GM12872 (cell line): ENCODE measurements around the gene PKIG.

Experiments used
- CTCF ChIP-seq: IDR thresholded peaks from 3 replicates; pipeline ENCODE4 v1.5.1; 2011; ENCODE audit warnings: low read depth, mild to moderate bottlenecking, low read length, moderate library complexity; ENCODE audit not compliant: insufficient read depth

The PKIG gene

GRCh38 chr20:44582311-44583025 lies at the start of gene PKIG:
Gene PKIG (plus strand): TSS chr20:44582579. CDS start chr20:44614557, 31,978 bp downstream.
- TF ChIP-seq CTCF: no peak

- no peak for TF ChIP-seq CTCF
Observed at GRCh38 chr20:44532981-44533331, 49.4 kb upstream of the PKIG start.

GRCh38 chr20:44533928-44534327 lies 48.5 kb upstream of the PKIG start:
- no peak for TF ChIP-seq CTCF

DNA sequence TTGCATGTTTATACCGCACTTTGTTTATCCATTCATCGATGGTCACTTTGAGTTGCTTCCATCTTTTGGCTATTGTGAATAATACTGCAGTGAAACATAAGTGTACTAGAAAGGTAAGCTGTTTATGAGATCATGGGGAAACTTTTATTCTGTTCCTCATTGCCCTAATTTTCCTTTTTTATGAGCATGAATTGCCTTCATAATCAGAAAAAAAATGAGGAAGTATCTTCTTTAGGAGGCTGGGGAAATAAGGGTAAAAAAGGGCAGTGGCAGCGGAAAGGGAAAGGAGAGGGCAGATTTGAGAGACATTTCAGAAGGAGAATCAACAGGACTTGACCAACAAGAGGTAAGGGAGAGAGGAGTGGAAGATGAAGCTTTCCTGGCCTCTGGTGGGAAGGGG lies 46.2 kb upstream of the PKIG start:
- TF ChIP-seq CTCF: no peak

DNA sequence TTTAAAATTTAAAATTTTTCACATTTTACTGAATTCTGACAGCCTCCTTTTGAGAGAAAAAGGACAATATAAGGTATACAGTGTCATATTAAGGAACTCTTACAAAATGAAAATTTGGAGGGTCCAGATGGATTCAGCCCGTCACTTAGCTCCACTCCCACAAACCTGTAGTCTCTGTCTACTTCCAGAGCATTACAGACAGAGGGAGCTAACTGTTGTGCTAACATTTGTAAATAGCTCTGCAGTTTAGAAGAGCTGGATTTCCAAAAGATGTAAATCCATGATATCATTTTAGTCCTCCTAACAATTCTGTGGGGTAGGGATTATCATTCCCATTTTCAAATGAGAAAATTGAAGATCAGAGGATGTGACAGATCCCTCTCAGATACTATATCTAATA lies 44.4 kb upstream of the PKIG start:
- TF ChIP-seq CTCF: no peak

- TF ChIP-seq CTCF: no peak
Observed at GRCh38 chr20:44540834-44541233, 41.5 kb upstream of the PKIG start.

GRCh38 chr20:44541992-44542391 lies 40.4 kb upstream of the PKIG start:
- TF ChIP-seq CTCF: no peak

- no peak for TF ChIP-seq CTCF
Observed at GRCh38 chr20:44542890-44543289, 39.5 kb upstream of the PKIG start.
